ENCODE measurements around the gene LGR4.

LGR4 gene

GRCh38 chr11:27392278-27393114 lies 80.1 kb downstream of the LGR4 start:
- no peak for DNase-seq (ENCODE audit: extremely low spot score)
- CTCF ChIA-PET: interaction anchor here (1.1 kb wide), 2 partner anchors 43 to 45 kb away, joined by 4 read pairs; no protein-coding TSS in a partner anchor
- TF ChIP-seq LEF1 (IDR thresholded peaks at IDR 0.05; ENCODE audit: borderline replicate concordance) (no peak), FOXK2 (IDR thresholded peaks at IDR 0.05) (no peak), SP1 (IDR thresholded peaks at IDR 0.05) (no peak), BHLHE40 (IDR thresholded peaks at IDR 0.05; ENCODE audit: borderline replicate concordance) (no peak), NFRKB (IDR thresholded peaks at IDR 0.05) (no peak), L3MBTL2 (conservative IDR thresholded peaks at IDR 0.05) (no peak), CTBP1 (IDR thresholded peaks at IDR 0.05; ENCODE audit: borderline replicate concordance) (no peak), HDGF (IDR thresholded peaks at IDR 0.05; ENCODE audit: borderline replicate concordance) (no peak), FOXM1 (IDR thresholded peaks at IDR 0.05; ENCODE audit: borderline replicate concordance) (no peak), ARNT (IDR thresholded peaks at IDR 0.05) (no peak), TARDBP (IDR thresholded peaks at IDR 0.05) (no peak), FOXA1 (IDR thresholded peaks at IDR 0.05) (no peak), ZNF384 (IDR thresholded peaks at IDR 0.05) (no peak), PKNOX1 (IDR thresholded peaks at IDR 0.05) (no peak), ELF4 (IDR thresholded peaks at IDR 0.05) (no peak), SUZ12 (IDR thresholded peaks at IDR 0.05) (no peak)
- POLR2A ChIA-PET: no interaction called here

- CTCF ChIA-PET: interaction anchor here (1.1 kb wide), 2 partner anchors 44 to 46 kb away, joined by 4 read pairs; no protein-coding TSS in a partner anchor
- POLR2A ChIA-PET: interaction anchor here (1.3 kb wide), 1 partner anchor 28 kb away, joined by 4 read pairs; the partner anchor contains the start of gene CCDC34
Observed at GRCh38 chr11:27391331-27392015, 81.1 kb downstream of the LGR4 start.

GRCh38 chr11:27390318-27391295 lies 82.0 kb downstream of the LGR4 start:
- CTCF ChIA-PET: interaction anchor here (0.7 kb wide), 1 partner anchor 11 kb away, joined by 4 read pairs; no protein-coding TSS in a partner anchor
- TF ChIP-seq NFRKB (IDR thresholded peaks at IDR 0.05) (no peak), FOXK2 (IDR thresholded peaks at IDR 0.05) (no peak), FOXA1 (IDR thresholded peaks at IDR 0.05) (no peak), PKNOX1 (IDR thresholded peaks at IDR 0.05) (no peak), FOXM1 (IDR thresholded peaks at IDR 0.05; ENCODE audit: borderline replicate concordance) (no peak), ELF4 (IDR thresholded peaks at IDR 0.05) (no peak)
- DNase-seq (ENCODE audit: extremely low spot score): no peak
- POLR2A ChIA-PET: interaction anchor here (1.3 kb wide), 1 partner anchor 27 kb away, joined by 4 read pairs; the partner anchor contains the start of gene CCDC34

More at GRCh38 chr11:27391331-27392015, 81.1 kb downstream of the LGR4 start:
- TF ChIP-seq NFRKB (IDR thresholded peaks at IDR 0.05): no peak
- TF ChIP-seq FOXK2 (IDR thresholded peaks at IDR 0.05): no peak
- TF ChIP-seq ZNF384 (IDR thresholded peaks at IDR 0.05): no peak
- TF ChIP-seq BHLHE40 (IDR thresholded peaks at IDR 0.05; ENCODE audit: borderline replicate concordance): no peak
- TF ChIP-seq ARNT (IDR thresholded peaks at IDR 0.05): no peak
- no peak for DNase-seq (ENCODE audit: extremely low spot score)

GRCh38 chr11:27388869-27389268 lies 83.7 kb downstream of the LGR4 start:
- CTCF ChIA-PET: no interaction called here
- TF ChIP-seq SUZ12 (IDR thresholded peaks at IDR 0.05): no peak
- TF ChIP-seq PKNOX1 (IDR thresholded peaks at IDR 0.05): peak; percentile 49; the same call in 1 of the 2 replicates
- DNase-seq (ENCODE audit: extremely low spot score): no peak
- POLR2A ChIA-PET: no interaction called here

- no peak for TF ChIP-seq LEF1 (IDR thresholded peaks at IDR 0.05; ENCODE audit: borderline replicate concordance)
- no peak for TF ChIP-seq ZNF384 (IDR thresholded peaks at IDR 0.05)
- TF ChIP-seq PKNOX1 (IDR thresholded peaks at IDR 0.05): no peak
- no peak for TF ChIP-seq FOXM1 (IDR thresholded peaks at IDR 0.05; ENCODE audit: borderline replicate concordance)
- TF ChIP-seq NFRKB (IDR thresholded peaks at IDR 0.05): no peak
- no peak for TF ChIP-seq TARDBP (IDR thresholded peaks at IDR 0.05)
- TF ChIP-seq FOXA1 (IDR thresholded peaks at IDR 0.05): no peak
- TF ChIP-seq ARNT (IDR thresholded peaks at IDR 0.05): no peak
- no peak for TF ChIP-seq FOXK2 (IDR thresholded peaks at IDR 0.05)
- TF ChIP-seq SUZ12 (IDR thresholded peaks at IDR 0.05): no peak
- CTCF ChIA-PET: no interaction called here
- POLR2A ChIA-PET: no interaction called here
- no peak for DNase-seq (ENCODE audit: extremely low spot score)
Observed at GRCh38 chr11:27388001-27388400, 84.6 kb downstream of the LGR4 start.

All from HEK293T (cell line).